A549 (cell line): ENCODE data around the gene FBXO15.

Source experiments
- CBX2 ChIP-seq: fragments of 200-600 bp; sonication (generic); IDR thresholded peaks from 2 replicates; pipeline ENCODE4 v1.6.1; 2016; ENCODE audit warnings: low read depth, mild to moderate bottlenecking, borderline replicate concordance
- CTCF ChIP-seq: fragments of >200 bp; sonication (Bioruptor Twin); formaldehyde crosslinking; IDR thresholded peaks from 3 replicates; pipeline ENCODE4 v1.5.1; 2016
- EHMT2 ChIP-seq: fragments of 200-600 bp; sonication (generic); IDR thresholded peaks from 2 replicates; pipeline ENCODE4 v1.6.1; 2016; ENCODE audit warnings: antibody characterized with exemption, low read depth, mild to moderate bottlenecking, moderate library complexity
- EP300 ChIP-seq, 2 experiments: fragments of >200 bp; sonication (Bioruptor Twin); formaldehyde crosslinking; IDR thresholded peaks; 2 replicates in 1 of 2; 3 replicates in 1 of 2; pipeline ENCODE4 v1.6.1; 2016 to 2017
- JUN ChIP-seq, 2 experiments: fragments of >200 bp; sonication (Bioruptor Twin); formaldehyde crosslinking; IDR thresholded peaks; 2 replicates in 1 of 2; 3 replicates in 1 of 2; pipeline ENCODE4 v1.6.1; 2016 to 2017
- MAX ChIP-seq: IDR thresholded peaks from 2 replicates; pipeline ENCODE4 v1.6.1; 2012
- NFE2L2 ChIP-seq: fragments of 150-350 bp; conservative IDR thresholded peaks from 2 replicates; pipeline ENCODE4 v1.6.1; 2014; ENCODE audit warnings: low read length
- PHF8 ChIP-seq: fragments of 200-600 bp; sonication (generic); IDR thresholded peaks from 2 replicates; pipeline ENCODE4 v1.6.1; 2016; ENCODE audit warnings: low read depth, mild to moderate bottlenecking, antibody characterized with exemption, moderate library complexity, borderline replicate concordance
- RAD21 ChIP-seq, 2 experiments: fragments of >200 bp in 1 of 2; sonication (Bioruptor Twin) in 1 of 2; formaldehyde crosslinking in 1 of 2; IDR thresholded peaks in 1 of 2; conservative IDR thresholded peaks in 1 of 2; 2 replicates in 1 of 2; 3 replicates in 1 of 2; pipeline ENCODE4 v1.6.1; 2012 to 2018; ENCODE audit warnings: inconsistent platforms in 1 of 2
- RCOR1 ChIP-seq: fragments of 150-350 bp; IDR thresholded peaks from 2 replicates; pipeline ENCODE4 v1.6.1; 2014; ENCODE audit warnings: antibody characterized with exemption, low read length, low read depth
- REST ChIP-seq: fragments of 200-600 bp; sonication (generic); IDR thresholded peaks from 2 replicates; pipeline ENCODE4 v1.6.1; 2016; ENCODE audit warnings: antibody characterized with exemption, mild to moderate bottlenecking, moderate library complexity
- SMC3 ChIP-seq: fragments of >200 bp; sonication (Bioruptor Twin); formaldehyde crosslinking; IDR thresholded peaks from 3 replicates; pipeline ENCODE4 v1.6.1; 2018; ENCODE audit warnings: inconsistent platforms

GRCh38 chr18:74141667-74142066 lies 6.0 kb downstream of the FBXO15 start:
- TF ChIP-seq EP300 (IDR thresholded peaks at IDR 0.05) (no peak), PHF8 (no peak), CTCF (no peak), REST (no peak), NFE2L2 (no peak), RAD21 (conservative IDR thresholded peaks at IDR 0.05 in 1 of 2, IDR thresholded peaks at IDR 0.05 in 1 of 2) (no peak), EHMT2 (no peak), MAX (no peak), CBX2 (no peak), RCOR1 (no peak), JUN (IDR thresholded peaks at IDR 0.05) (no peak), SMC3 (no peak)
